GM13977 (cell line): ENCODE results near the gene PLCXD3.

ENCODE experiments used
- DNase-seq: peaks from one replicate; pipeline ENCODE4 v3.0.0; 2012; ENCODE audit warnings: low spot score
- CTCF ChIP-seq: IDR thresholded peaks from 2 replicates; pipeline ENCODE4 v1.5.1; 2012; ENCODE audit warnings: mild to moderate bottlenecking, control low read depth; ENCODE audit not compliant: insufficient read depth; ENCODE audit errors: extremely low read depth, missing control alignments
- in situ Hi-C: fragments of 300-500 bp; cut with MboI; formaldehyde crosslinking; loops from one replicate; pipeline ENCODE4 v1.12.0; 2022; ENCODE audit warnings: low sequenced_read_pairs, low pct_unique_long_range_greater_than_20kb, mixed read lengths, inconsistent platforms; ENCODE audit not compliant: unreplicated experiment

Gene PLCXD3

GRCh38 chr5:41510176-41510831 lies at the start of gene PLCXD3:
Gene PLCXD3, minus strand, starts transcription at chr5:41510601. Its CDS starts 75 bp downstream, at chr5:41510526.
- TF ChIP-seq CTCF = no peak
- in situ Hi-C loops = no loop called here
- no peak for DNase-seq

- no peak for DNase-seq
- in situ Hi-C loops = no loop called here
- no peak for TF ChIP-seq CTCF
Observed at GRCh38 chr5:41559184-41559583, 48.8 kb upstream of the PLCXD3 start.

- no peak for TF ChIP-seq CTCF
- DNase-seq = no peak
- in situ Hi-C loops = no loop called here
Observed at GRCh38 chr5:41558295-41558694, 47.9 kb upstream of the PLCXD3 start.

- in situ Hi-C loops = no loop called here
- TF ChIP-seq CTCF = no peak
- DNase-seq = no peak
Observed at GRCh38 chr5:41547991-41548390, 37.6 kb upstream of the PLCXD3 start.

GRCh38 chr5:41542183-41542582 lies 31.8 kb upstream of the PLCXD3 start:
- in situ Hi-C loops = no loop called here
- no peak for TF ChIP-seq CTCF
- no peak for DNase-seq

GRCh38 chr5:41539454-41539853 lies 29.1 kb upstream of the PLCXD3 start:
- in situ Hi-C loops = no loop called here
- TF ChIP-seq CTCF = no peak
- no peak for DNase-seq

GRCh38 chr5:41537581-41537980 lies 27.2 kb upstream of the PLCXD3 start:
- in situ Hi-C loops = no loop called here
- no peak for TF ChIP-seq CTCF
- no peak for DNase-seq
